OCI-LY7 (cell line): ENCODE results near the gene SLC35B4.

Experiments used
- EZH2phosphoT487 ChIP-seq: fragments of 200-600 bp; sonication (generic); IDR thresholded peaks from 2 replicates; pipeline ENCODE4 v1.6.1; 2018; ENCODE audit warnings: low read depth, borderline replicate concordance, mild to moderate bottlenecking, mixed run types, antibody characterized with exemption, low read length, moderate library complexity, mixed read lengths
- TF ChIP-seq, protein P1 (sequence below): fragments of 200-600 bp; sonication (generic); conservative IDR thresholded peaks from 2 replicates; pipeline ENCODE4 v1.5.1; 2014; ENCODE audit warnings: mild to moderate bottlenecking, antibody characterized with exemption, low read length, moderate library complexity, mixed read lengths

DNA sequence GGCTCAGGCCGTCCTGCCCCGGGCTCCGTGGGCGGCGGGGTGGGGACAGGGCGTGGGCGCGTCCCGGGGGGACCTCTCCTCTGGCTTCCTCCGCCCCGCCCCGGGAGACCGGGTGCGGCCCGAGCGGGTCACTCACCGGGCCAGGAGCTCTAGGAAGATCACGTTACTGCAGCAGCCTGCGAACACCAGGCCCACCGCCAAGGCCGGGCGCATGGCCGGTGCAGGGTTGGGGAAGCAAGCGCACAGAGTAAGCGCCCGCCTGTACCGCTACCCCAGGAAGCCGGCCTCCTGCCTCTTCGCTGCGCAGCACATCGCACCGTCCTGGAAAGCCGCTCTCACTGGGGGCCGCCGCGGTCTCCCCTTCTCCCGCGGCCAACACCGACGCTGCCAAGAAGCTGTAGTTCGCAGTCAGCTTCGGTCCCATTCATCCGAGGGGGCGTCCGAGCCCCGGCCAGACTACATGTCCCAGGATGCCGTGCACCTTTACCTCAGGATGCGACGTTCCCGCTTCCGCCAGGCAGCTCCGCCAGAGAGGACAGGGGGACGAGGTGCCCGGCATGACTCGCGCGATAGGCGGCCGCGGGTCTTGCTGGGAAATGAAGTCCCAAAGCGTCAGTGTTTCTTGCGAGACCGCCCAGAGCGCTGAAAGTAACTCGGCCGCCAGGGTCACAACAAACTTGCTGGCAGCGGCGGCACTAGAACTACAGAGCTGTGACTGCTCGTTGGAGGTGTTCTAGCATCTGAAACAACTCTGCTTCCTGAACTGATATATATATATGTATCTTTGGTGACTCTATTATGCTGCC, at the start of gene SLC35B4:
- TF ChIP-seq, protein P1, sequence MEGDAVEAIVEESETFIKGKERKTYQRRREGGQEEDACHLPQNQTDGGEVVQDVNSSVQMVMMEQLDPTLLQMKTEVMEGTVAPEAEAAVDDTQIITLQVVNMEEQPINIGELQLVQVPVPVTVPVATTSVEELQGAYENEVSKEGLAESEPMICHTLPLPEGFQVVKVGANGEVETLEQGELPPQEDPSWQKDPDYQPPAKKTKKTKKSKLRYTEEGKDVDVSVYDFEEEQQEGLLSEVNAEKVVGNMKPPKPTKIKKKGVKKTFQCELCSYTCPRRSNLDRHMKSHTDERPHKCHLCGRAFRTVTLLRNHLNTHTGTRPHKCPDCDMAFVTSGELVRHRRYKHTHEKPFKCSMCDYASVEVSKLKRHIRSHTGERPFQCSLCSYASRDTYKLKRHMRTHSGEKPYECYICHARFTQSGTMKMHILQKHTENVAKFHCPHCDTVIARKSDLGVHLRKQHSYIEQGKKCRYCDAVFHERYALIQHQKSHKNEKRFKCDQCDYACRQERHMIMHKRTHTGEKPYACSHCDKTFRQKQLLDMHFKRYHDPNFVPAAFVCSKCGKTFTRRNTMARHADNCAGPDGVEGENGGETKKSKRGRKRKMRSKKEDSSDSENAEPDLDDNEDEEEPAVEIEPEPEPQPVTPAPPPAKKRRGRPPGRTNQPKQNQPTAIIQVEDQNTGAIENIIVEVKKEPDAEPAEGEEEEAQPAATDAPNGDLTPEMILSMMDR = peak; percentile 35
- TF ChIP-seq EZH2phosphoT487 = no peak
